Stimulated activated CD4-positive, alpha-beta T cell treated with anti-CD3 and anti-CD28 coated beads, Interleukin-2, amount 100 ng/mL, for 48 hours (primary cell): Measurements from ENCODE around the gene BUB1.
"Not testable (repeated sequence)": the region's sequence is repeated elsewhere in the genome, so short reads cannot be mapped to it uniquely, and the experiment has no call there.

Experiments
- DNase-seq, 2 donors: peaks; one replicate each; pipeline ENCODE4 v3.0.0-alpha.2; 2020

The BUB1 gene

DNA sequence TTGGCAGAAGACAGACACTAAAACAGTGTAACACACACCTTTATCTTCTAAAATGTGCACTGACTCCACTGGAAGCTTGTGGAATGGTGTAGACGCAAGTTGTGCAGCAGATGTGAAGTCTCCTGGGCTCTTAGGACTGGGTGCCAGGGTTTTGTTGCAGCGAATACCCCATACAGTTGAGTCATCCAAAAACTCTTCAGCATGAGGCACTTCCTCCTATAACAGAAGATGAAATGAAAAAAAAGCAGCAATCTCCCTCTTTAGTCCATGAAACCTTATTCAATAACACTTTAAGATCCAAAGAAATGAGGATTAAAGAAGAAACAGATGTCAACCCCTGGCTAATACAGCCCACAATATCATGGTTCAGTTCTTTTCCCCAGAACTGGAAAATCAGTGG, 22.2 kb downstream of the BUB1 start:
- no peak for DNase-seq

DNA sequence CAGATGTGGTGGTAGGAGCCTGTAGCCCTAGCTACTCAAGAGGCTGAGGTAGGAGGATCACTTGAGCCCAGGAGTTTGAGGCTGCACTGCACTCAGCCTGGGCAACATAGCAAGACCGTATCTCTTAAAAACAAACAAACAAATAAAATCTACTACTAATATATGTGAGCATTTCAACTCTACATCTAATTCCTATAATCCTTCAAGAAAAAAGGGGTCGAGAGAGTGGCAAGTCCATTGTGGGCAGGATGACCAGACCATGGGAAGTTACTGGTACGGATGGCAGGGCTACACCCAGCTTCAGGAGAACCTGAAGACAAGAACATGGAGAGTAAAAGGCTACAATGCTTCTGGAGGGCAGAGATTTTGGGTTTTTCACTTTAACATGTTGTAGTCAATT, 24.0 kb downstream of the BUB1 start:
- DNase-seq = no peak

DNA sequence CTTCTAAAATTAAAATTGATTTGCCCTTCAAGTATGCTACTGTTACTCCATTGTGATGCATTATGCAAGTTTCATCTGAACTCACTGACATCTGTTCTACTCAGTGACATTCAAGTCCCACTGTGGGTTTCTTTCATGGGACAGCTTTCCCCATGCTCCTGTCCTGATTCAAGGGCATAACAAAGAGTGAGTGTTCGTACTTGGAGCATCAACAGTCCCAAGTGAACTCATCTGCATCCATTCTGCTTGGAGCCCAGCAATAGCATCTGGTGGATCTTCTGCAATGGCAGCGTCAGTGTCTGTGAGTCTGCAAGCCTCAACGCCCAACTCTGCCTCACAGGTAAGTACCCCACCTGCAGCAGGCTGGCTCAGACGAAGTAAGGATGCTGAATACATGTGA, 27.5 kb downstream of the BUB1 start:
- no peak for DNase-seq

DNA sequence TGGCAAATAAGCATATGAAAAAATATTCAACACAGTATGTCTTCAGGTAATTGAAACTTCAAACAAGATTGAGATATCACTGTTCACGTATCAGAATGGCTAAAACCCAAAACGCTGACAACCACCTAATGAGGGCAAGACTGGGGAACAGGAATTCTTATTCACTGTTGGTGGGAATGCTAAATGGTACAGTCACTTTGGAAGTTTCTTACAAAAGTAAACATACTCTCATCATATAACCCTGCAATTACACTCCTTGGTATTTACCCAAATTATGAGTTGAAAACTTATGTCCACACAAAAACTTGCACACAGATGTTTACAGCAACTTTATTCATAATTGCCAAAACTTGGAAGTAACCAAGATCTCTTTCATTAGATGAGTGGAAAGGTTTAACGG, 30.1 kb downstream of the BUB1 start:
- no peak for DNase-seq

DNA sequence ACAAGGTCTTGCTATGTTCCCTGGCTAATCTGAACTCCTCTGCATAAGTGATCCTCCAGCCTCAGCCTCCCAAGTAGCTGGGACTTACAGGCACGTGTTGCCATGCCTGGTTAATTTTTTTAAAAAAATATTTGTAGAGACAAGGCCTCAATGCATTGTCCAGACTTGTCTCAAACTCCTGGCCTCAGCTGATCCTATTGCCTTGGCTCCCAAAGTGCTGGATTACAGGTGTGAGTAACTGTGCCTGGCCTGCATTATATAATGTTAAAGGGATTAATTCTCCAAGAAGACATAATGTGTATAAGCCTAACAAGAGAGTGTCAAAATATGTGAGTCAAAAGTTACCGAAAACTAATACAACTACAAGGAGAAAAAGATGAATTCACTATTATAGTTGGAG, 32.2 kb downstream of the BUB1 start:
- DNase-seq = no peak

DNA sequence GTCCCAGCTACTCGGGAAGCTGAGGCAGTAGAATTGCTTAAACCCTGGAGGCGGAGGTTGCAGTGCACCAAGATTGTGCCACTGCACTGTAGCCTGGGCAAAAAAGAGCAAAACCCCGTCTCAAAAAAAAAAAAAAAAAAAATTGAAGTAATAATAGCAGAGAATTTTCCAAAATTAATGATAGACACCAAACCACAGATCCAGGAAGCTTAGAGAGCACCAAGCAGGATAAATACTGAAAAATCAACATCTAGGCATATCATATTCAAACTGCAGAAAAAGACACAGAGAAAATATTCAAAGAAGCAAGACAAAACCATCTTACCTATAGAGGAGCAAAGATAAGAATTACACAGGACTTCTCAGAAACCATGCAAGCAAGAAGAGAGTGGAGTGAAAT, 33.5 kb downstream of the BUB1 start:
- DNase-seq = no peak

DNA sequence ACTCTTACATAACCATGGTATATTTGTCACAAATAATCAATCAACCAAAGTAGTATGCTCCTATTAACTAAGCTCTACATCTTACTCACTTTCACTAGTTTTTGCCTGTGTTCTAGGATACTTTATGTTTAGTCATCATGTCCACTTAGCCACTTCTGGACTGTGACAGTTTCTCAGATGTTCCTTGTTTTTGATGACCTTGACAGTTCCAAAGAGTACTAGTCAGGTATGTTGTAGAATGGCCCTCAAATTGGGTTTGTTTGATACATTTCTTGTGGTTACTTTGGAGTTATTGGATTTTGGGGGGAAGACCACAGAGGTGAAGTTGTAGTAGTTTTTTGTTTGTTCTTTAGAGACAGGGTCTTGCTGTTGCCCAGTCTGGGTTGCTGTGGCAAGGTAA, 35.5 kb downstream of the BUB1 start:
- no peak for DNase-seq

DNA sequence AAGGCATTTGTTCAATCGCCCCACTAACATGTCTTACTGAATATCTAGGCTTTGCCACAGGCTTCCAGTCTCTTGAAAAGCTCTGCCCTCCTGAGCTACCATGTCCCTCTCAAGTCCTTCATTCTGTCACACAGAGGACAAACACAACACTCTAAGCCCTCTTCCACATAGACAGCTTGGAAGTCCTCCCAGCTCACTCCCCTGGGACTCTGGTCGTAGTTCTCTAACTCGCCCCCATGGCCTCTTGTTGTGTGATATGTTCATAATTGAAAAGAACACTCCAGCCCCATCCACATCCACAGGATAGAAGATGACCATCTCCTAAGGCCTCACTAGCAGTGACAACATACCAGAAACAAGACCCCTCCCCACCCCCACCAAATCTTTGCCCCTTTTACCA, 37.9 kb downstream of the BUB1 start:
- DNase-seq = no peak

DNA sequence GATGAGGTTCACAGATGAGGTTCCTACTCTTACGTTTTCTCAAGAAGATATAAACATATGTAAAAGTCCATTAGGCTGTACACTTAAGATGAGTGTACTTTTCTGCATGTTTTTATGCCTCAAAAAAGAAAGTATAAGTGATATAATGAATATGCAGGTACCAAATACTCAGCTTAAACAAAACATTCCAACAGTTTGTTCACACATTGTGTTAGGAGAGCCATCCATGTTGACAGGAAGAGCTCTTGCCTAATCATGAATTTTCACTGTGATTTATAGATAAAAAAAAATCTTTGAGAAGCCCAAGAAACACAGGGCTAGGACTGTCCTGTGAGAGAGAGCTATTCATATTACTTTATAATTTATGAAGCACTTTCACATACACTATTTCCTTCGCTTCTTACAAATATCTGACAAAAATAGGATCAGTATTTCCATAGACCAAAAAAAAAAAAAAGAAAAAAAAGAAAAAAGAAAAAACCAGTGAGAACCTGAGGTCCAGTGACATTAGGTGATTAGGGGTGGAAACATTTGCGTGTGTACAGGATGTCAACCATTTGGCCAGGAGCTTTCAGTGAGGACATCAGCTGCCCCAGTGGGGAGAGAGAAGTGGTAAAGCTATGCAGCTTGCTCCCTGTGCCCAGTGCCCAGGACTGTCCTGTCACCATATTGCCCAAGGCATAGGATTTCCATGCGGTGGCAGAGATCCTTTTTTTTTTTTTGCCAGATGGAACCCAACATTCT, 38.7 kb downstream of the BUB1 start:
- no peak for DNase-seq

DNA sequence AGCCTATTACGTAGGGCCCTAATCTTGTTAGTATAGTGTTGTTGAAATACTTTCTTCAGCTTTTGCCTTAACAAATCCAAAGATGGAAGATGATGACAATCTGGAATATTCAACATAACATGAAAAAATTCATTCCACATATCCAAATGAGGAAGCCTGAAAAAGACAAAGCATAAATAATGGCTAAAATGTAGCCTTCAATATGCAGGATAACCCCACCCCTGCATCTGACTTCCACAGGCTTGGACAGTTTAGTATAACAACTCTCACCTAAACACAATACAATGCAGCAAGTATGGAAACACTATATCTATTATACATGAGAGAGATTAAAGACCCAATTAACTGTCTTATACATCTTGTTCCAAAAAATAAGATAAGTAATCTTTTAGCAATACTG, 39.9 kb downstream of the BUB1 start:
- DNase-seq = no peak

DNA sequence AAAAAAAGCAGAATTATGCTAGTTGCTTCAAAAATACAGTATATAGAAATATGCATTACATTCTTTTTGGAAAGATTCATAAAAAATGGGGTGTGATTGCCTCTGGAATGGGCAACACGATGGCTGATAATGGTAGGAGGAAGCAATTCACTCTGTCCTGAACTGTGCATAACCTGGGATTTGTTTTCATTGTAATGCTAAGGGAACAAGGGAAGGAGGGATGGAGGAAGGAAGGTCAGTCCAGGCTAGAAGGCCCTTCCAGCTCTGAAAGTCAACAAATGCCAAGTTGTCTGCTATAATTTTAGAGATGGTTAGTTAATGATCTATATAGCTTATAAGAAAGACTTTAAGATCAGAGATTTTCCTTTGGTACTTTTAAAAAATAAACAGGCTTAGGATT, 40.8 kb downstream of the BUB1 start:
- no peak for DNase-seq

DNA sequence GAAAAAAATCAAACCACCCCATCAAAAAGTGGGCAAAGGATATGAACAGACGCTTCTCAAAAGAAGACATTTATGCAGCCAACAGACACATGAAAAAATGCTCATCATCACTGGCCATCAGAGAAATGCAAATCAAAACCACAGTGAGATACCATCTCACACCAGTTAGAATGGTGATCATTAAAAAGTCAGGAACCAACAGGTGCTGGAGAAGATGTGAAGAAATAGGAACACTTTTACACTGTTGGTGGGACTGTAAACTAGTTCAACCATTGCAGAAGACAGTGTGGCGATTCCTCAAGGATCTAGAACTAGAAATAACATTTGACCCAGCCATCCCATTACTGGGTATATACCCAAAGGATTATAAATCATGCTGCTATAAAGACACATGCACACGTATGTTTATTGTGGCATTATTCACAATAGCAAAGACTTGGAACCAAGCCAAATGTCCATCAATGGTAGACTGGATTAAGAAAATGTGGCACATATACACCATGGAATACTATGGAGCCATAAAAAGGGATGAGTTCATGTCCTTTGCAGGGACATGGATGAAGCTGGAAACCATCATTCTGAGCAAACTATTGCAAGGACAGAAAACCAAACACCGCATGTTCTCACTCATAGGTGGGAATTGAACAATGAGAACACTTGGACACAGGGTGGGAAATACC, 41.8 kb downstream of the BUB1 start:
- DNase-seq = not testable (repeated sequence)

DNA sequence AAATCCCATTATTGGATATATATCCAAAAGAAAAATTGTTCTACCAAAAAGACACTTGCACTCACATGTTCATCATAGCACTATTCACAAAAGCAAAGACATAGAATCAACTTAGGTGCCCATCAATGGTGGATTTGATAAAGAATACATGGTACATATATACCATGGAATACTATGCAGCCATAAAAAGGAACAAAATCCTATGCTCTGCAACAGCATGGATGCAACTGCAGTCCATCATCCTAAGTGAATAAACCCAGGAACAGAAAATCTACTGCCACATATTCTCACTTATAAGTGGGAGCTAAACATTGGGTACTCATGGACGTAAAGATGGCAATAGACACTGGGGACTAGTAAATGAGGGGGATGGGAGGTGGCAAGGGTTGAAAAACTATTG, 50.5 kb downstream of the BUB1 start:
- DNase-seq = not testable (repeated sequence)

DNA sequence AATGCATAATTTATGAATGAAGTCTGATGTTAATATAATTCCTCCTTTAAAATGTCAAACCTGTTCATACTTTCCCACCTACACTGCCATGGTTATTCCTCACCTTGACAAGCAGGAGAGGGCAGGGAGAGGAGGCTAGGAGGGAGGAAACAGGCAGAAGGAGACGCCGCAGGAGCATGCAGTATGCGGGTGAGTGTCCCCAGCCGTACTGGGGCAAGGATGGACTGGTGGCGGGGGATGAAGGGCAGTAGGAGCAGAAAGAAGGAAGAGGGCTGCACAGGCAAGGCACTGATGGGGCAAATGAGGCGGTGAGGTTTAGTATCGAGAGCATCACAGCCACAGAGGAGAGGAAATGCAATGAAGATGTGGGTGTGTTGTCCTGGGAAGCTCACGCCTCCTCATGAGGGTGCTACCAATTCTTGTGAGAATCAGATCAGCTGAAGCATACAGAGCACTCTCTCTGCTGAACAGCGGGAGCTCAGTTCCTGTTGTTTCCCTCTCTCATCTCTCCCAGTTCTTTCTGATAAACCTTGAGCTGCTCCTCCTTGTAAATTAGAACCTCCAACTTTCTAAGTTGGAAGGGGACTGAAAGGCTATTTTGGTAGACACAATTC, 58.4 kb downstream of the BUB1 start:
- DNase-seq = not testable (repeated sequence)

DNA sequence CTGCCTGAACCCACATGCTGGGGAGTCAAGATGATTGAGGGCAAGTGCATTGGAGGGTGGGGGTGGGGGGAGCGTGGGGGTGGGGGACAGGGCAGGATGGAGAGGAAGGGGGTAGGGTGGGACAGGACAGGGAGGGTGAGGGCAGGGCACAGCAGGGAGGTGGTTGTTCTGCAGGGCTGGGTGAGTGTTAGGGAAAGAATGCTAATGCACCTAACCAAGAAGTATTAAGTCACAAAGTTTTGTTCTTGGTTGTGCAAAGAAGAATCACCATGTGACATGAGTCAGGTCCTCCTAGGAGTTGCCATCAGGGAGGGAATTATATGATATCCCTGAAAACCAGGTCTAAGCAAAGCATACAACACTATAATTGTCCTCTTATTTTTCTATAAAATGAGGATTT, 63.9 kb downstream of the BUB1 start:
- not testable (repeated sequence) for DNase-seq

DNA sequence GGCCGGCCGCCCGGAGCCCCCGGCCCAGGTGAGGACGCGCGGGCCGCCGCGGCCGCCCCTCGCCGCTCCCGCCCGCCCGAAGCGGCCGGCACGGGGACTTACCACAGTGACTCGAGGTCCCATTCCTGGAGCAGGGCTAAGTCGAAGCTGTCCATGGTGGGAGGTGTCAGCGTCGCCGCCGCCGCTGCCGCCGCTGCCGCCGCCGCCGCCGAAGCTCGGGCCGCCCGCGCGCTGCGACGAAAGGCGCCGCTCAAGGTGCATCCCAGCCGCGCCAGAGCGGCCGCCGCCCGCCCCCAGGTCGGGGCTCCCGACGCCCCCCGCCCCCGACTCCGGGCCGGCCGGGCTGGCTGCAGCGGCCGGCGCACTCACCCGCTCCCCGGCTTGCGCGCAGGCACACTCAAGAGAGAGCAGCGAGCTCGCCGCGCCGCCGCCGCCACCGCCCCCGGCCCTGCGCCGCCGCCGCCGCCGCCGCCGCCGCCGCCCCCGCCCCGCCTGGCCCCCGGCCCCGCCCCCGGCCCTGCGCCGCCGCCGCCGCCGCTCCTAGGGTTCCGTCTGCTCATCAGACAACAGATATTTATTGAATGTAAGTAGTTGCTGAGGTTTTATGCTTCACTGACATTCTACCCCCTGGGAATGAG, 67.1 kb downstream of the BUB1 start:
- DNase-seq = not testable (repeated sequence)

DNA sequence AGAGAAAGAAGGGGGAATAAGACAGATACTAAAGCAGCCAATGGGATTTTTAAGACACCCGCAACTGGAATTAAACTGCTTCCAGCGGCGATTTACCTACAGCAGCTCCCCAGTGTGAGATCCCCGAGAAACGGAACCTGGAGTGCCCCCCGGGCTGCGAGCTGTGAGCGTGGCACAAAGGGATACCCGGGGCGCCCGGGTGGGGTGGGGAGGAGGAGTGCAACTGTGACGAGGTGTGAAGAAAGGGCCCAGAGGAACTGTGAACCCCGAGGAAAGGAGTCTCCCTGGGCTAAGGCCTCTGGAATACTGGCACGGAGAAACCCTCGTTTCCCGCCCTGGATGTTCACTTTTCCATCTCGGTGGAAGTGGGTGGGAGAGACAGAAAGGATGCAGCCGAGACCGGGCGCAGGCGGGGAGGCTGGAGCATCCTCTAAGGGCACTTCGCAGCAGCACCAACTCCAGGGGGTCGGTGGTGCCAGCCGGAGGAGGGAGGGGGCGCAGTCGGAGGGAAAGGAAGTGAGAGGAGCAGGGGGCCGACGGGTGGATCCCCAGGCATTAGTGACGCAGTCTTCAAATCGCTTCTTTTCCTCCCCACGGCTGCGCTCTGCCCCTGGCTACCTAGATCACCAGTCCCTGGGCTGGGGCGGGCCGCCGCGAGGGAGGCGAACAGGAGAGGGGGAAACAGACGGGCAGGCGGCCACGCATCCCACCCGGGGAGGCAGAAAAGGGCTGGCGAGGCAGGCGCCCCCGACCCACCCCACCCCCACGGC, 67.8 kb downstream of the BUB1 start:
- DNase-seq = not testable (repeated sequence)

DNA sequence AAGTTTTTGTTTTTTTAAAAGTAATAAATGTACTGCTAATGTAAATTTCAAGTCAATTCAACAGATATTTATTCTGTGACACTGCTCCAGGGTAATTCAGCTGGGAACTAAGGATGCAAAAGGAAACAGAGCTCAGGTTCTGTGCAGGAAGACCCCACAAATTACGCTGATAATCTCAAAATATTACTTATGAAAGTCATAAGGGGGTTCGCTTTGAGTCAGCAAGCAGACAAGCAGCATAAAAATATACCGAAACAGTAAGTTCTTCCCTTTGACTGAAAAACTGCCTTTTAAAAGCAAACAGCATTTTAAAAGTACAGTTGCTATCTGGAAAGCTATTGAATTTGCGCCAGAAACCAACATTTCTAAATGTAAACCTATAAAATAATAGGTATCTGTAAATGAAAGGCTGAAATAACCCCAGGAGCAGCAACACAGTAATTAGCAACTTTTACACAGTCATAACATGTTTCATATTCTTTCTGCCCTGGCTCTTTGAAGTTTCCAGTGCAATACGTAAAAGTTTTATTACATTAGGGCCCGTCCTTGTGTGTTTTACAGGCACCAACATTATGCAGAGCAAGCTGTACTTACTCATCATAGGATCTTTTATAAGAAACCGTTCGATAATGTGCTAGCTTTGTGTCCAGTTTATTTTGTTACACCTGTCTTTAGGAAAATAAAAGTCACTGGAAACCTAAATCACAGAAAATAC, 68.9 kb downstream of the BUB1 start:
- not testable (repeated sequence) for DNase-seq

DNA sequence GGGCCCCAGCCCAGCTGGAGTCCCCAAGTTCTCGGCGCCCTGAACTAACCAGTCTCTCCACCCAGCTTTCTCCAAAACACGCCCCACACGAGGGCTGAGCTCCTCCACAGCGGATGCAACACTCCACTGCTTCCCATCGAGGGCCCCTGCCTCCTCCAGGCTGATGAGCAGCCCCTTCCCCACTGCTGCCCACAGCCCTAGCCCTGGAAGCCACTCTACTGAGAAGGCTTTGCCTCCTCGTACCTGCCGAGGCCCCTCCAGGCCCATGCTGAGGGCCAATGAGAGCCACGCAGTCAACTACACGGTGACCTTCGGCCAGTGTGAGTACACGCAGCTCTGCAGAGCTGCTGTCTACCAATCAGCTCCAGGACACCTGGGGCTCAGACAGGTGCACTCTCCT, 72.8 kb downstream of the BUB1 start:
- not testable (repeated sequence) for DNase-seq

DNA sequence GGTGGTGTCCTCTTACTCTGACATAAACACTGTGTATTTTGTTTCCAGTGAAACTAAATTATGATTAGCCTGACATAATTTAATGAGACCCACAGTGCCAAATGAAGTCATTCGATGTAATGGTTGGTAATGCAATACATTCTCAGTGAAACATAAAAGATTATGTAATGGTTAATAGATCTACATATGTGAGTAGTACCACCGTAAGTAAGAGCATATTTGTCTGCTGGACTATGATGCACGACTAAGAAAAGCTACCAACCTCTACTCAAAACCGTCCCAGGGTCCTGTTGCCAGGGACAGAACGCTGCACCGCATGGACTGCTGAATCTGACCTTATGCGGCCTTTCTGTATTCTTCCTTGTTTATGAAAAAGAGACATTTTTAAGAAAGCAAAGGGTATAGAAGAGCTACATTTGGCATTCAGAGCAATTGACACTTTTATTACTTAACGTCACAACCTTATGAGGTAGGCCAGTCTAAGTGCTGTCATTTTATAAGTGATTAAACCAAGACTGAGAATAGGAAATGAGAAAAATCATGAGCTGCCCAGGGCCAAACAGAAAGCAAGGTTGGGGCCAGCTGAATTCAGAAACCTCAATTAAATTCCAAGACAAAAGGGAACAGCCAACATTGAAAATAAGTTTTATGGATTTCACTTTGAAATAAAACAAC, 73.8 kb downstream of the BUB1 start:
- not testable (repeated sequence) for DNase-seq

DNA sequence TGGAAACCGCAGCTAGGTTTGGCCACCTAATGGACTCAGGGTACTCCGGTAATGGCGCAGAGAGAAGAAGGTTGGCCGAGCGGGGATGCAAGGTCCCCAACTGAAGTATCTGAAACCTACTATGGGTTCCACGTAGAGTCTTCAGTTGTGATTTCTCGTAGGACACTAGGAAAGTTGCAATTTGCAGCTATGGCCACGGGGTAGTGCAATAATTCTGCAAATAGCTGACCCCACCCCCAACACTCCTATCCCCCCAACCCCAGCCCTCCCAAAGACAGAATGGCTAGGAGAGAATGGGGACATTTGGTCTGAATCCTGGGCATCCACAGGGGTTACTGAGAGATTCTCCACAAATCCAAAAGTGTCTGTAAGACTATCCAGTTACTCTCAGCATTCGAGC, 75.7 kb downstream of the BUB1 start:
- DNase-seq = not testable (repeated sequence)

DNA sequence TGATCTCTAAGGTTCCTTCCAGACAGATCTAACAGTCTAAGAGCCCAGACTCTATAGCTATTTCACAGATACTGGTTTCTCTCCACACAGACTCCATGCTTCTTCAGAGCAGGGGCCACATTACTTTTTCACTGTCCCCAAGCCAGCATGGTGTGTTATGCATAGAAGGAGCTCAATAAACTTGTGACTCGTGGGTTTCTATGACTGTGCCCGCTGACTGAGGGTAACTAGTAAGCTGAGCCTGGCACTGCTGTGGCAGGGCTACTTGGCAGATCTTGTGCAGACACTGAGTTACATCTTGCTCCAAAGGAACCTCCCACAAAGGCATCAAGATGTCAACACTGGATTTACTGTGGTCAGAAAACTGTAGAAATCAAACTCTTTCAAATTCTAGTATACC, 85.9 kb downstream of the BUB1 start:
- DNase-seq = not testable (repeated sequence)
